Effector memory CD4-positive, alpha-beta T cell (primary cell): ENCODE measurements around the gene MLLT6.

Source experiments
- DNase-seq, 3 donors: peaks; one replicate each; pipeline ENCODE4 v3.0.0-alpha.2; 2020
- H3K27ac ChIP-seq: 2 replicates; pipeline ENCODE4 v1.7.0; 2013; ENCODE audit warnings: mild to moderate bottlenecking, low read length, moderate library complexity; ENCODE audit not compliant: insufficient read depth, poor library complexity, severe bottlenecking
- H3K27me3 ChIP-seq: replicated peaks from 2 replicates; pipeline ENCODE4 v1.7.0; 2013; ENCODE audit warnings: mild to moderate bottlenecking, low read length; ENCODE audit not compliant: insufficient read depth, control insufficient read depth, poor library complexity, severe bottlenecking
- H3K36me3 ChIP-seq: 2 replicates; pipeline ENCODE4 v1.7.0; 2013; ENCODE audit warnings: mild to moderate bottlenecking, low read length, moderate library complexity; ENCODE audit not compliant: control insufficient read depth, insufficient read depth
- H3K4me1 ChIP-seq: 2 replicates; pipeline ENCODE4 v1.7.0; 2013; ENCODE audit warnings: low read length, mild to moderate bottlenecking; ENCODE audit not compliant: control insufficient read depth, insufficient read depth, poor library complexity, severe bottlenecking
- H3K4me3 ChIP-seq: 2 replicates; pipeline ENCODE4 v1.7.0; 2013; ENCODE audit warnings: low read length, low read depth, mild to moderate bottlenecking; ENCODE audit not compliant: insufficient read depth, poor library complexity, severe bottlenecking
- H3K9me3 ChIP-seq: 2 replicates; pipeline ENCODE4 v1.7.0; 2013; ENCODE audit warnings: mild to moderate bottlenecking, low read length, moderate library complexity; ENCODE audit not compliant: control insufficient read depth

MLLT6 gene

DNA sequence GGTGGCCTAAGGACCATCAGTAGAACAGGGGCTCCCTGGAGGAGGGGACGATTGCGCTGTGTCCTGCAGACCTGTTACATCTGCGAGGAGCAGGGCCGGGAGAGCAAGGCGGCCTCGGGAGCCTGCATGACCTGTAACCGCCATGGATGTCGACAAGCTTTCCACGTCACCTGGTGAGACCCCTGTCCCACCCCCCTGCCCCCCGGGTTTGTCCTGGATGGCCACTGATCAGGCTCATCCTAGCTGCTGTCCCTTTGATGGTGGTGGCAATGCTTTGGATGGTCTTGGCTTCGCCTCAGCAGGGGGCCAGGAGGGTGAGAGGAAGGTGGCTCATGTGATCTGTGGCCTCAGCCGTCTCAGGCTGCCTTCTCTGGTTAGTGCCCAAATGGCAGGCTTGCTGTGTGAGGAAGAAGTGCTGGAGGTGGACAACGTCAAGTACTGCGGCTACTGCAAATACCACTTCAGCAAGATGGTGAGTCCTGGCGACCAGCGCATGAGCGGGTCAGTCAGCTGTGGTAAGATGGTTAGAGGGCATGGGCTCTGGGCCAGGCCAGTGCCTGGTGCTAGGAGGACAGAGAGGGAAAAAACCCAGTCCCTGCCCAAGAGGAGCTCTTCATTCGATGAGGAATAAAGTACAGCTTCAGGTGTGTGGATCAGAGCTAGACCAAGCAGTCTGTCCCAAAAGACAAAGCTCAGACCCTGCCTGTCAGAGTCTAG lies 4.2 kb downstream of the MLLT6 start:
- Histone ChIP-seq H3K27me3 (no peaks in the 10 kb centered on the region), H3K4me1 (peaks cover 11% of the 10 kb centered on the region), H3K4me3 (no peak overlapping the region), H3K36me3 (peaks cover 55% of the 10 kb centered on the region), H3K9me3 (no peaks in the 10 kb centered on the region), H3K27ac (no peak overlapping the region)
- no peak for DNase-seq

DNA sequence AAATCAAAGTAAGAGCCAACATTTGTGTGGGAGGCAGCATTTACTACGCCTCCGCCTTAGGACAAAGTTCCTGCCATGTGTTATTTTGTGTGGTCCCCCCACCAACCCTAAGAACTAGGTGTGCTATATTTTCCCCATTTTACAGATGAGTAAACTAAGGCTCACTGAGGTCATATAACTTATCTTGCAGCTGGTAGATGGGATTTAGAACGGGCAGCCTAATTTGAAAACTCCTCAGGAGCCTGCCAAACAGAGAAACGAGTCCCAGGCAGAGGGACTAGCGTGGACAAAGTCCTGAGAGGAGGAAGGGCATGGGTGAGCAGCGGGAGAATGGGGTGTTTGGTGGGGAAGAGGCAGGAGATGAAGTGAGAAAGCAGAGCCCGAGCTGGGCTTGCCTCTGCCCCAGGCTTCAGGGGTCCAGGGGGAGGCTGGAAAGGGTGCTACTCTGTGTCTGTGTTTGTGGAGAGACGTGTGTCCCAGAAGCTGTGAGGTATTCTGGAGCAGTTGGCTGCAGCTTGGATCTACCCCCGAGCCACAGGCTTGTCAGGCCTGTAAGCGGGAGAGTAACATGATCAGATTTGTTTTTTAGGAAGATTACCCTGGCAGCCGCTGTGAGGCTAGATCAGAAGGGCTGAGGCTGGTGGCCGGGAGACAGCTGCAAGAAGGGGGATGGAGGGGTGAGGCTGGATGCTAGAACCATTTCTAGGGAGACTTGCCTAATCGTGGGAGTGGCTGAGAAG lies 5.0 kb downstream of the MLLT6 start:
- Histone ChIP-seq H3K36me3 (peaks cover 61% of the 10 kb centered on the region), H3K4me1 (peaks cover 11% of the 10 kb centered on the region), H3K4me3 (no peak overlapping the region), H3K27me3 (no peaks in the 10 kb centered on the region), H3K9me3 (no peaks in the 10 kb centered on the region), H3K27ac (no peak overlapping the region)
- DNase-seq: no peak

DNA sequence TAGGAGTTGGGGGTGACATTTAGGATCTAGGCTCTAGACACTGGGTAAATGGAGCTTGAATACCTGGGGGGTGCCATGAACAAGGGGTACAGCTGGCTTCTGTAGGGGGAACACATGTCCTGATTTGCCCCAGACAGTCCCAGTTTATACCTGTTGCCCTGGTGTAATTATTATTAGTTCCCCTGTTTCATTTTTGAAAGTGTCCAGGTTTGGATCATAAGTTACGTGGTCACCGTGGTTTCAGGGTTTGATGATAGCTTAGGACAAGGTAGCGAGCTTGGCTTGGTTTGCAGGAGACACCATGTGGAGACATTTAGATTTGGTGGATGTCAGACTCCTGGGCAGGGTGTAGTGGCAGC lies 5.5 kb downstream of the MLLT6 start:
- DNase-seq: no peak
- Histone ChIP-seq H3K9me3 (no peaks in the 10 kb centered on the region), H3K36me3 (peaks cover 66% of the 10 kb centered on the region), H3K27me3 (no peaks in the 10 kb centered on the region), H3K4me1 (peaks cover 11% of the 10 kb centered on the region), H3K4me3 (no peak overlapping the region), H3K27ac (no peak overlapping the region)

DNA sequence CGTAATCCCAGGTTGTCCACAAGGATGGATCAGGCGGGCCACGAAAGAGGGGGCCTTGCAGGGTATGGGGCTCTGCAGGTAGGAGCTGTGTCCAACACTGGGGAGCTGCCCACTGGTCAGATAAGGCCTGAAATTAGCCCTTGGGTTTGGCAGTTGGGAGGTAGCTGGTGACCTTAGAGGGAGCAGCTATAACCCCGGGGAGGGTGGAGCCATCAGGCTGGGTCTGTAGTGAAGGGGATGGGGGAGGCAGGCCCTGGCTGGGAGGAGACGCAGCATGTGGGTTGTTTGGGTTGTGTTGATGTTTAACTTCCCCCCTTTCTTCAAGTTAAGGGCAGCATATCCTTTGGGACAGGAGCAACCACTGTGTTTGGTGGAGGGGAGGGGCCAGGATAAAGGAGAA lies 5.9 kb downstream of the MLLT6 start:
- no peak overlapping the region for H3K27ac ChIP-seq
- no peak overlapping the region for H3K4me3 ChIP-seq
- H3K27me3 ChIP-seq: no peaks in the 10 kb centered on the region
- peaks cover 11% of the 10 kb centered on the region for H3K4me1 ChIP-seq
- no peaks in the 10 kb centered on the region for H3K9me3 ChIP-seq
- H3K36me3 ChIP-seq: peaks cover 70% of the 10 kb centered on the region
- DNase-seq: no peak

GRCh38 chr17:38711792-38712571 lies 6.9 kb downstream of the MLLT6 start:
- DNase-seq: no peak
- Histone ChIP-seq H3K27ac (no peak overlapping the region), H3K9me3 (no peaks in the 10 kb centered on the region), H3K27me3 (no peaks in the 10 kb centered on the region), H3K36me3 (peaks cover 80% of the 10 kb centered on the region), H3K4me1 (peaks cover 6% of the 10 kb centered on the region), H3K4me3 (no peak overlapping the region)

DNA sequence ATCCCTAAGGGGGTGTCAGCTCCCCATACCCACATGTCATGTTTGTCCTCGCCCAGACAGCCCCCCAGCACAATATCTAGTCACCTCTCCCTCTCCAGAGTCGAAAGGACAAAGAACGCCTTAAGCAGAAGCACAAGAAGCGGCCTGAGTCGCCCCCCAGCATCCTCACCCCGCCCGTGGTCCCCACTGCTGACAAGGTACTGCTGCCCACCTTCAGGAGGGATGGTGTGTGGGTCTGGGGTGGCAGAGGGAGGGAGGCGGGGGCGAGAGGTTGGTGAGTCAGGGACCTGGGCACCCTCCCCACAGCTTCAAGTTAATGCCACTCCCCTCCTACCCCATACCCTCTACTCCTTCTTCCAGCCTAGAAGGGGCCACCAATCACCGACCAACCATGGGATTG lies 7.5 kb downstream of the MLLT6 start:
- peaks cover 86% of the 10 kb centered on the region for H3K36me3 ChIP-seq
- no peak overlapping the region for H3K27ac ChIP-seq
- H3K9me3 ChIP-seq: no peaks in the 10 kb centered on the region
- no peak for DNase-seq
- H3K4me3 ChIP-seq: no peak overlapping the region
- no peaks in the 10 kb centered on the region for H3K27me3 ChIP-seq
- peaks cover under 1% of the 10 kb centered on the region for H3K4me1 ChIP-seq

DNA sequence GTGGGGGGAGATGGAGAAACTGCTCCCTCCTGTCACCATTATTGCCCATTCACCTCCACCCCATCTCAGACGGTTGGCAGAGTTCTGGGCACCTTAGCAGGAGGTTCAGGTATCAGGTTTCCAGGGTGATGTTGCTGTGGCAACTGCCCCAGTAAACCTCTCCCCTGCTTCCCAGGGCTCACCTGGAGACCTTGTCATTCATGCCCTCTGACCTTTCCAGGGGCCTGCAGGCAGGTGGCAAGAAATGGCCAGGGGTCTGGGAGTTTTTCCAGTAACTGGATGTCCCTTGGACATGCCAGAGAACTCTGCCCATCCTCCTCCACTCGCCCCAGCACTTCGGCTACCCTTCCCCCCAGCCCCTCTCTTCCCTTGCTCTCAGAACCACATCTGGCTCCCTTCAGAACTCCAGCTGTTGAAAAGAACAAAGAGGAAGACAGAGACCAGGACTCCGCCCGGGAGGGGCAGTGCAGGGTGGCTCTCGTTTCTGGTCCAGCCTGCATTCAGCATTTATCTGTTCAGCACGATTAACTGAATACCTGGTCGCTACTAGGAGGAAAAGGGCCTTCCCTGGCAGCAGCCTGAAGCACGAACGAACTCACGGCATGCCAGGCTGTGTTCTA lies 8.5 kb downstream of the MLLT6 start:
- Histone ChIP-seq H3K36me3 (peaks cover 93% of the 10 kb centered on the region), H3K4me1 (no peaks in the 10 kb centered on the region), H3K4me3 (no peak overlapping the region), H3K9me3 (no peaks in the 10 kb centered on the region), H3K27ac (no peak overlapping the region), H3K27me3 (no peaks in the 10 kb centered on the region)
- DNase-seq: no peak

GRCh38 chr17:38715216-38715943 lies 10.3 kb downstream of the MLLT6 start:
- no peak overlapping the region for H3K4me3 ChIP-seq
- no peaks in the 10 kb centered on the region for H3K27me3 ChIP-seq
- H3K36me3 ChIP-seq: peaks cover 84% of the 10 kb centered on the region
- no peak for DNase-seq
- H3K4me1 ChIP-seq: no peaks in the 10 kb centered on the region
- no peak overlapping the region for H3K27ac ChIP-seq
- H3K9me3 ChIP-seq: no peaks in the 10 kb centered on the region

DNA sequence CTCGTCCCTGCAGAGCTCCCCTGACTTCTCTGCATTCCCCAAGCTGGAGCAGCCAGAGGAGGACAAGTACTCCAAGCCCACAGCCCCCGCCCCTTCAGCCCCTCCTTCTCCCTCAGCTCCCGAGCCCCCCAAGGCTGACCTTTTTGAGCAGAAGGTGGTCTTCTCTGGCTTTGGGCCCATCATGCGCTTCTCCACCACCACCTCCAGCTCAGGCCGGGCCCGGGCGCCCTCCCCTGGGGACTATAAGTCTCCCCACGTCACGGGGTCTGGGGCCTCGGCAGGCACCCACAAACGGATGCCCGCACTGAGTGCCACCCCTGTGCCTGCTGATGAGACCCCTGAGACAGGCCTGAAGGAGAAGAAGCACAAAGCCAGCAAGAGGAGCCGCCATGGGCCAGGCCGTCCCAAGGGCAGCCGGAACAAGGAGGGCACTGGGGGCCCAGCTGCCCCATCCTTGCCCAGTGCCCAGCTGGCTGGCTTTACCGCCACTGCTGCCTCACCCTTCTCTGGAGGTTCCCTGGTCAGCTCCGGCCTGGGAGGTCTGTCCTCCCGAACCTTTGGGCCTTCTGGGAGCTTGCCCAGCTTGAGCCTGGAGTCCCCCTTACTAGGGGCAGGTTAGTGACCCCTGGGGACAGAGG lies 11.4 kb downstream of the MLLT6 start:
- Histone ChIP-seq H3K27me3 (no peaks in the 10 kb centered on the region), H3K4me3 (no peak overlapping the region), H3K27ac (no peak overlapping the region), H3K36me3 (peaks cover 85% of the 10 kb centered on the region), H3K9me3 (no peaks in the 10 kb centered on the region), H3K4me1 (no peaks in the 10 kb centered on the region)
- DNase-seq: no peak
